Endothelial cell of umbilical vein (primary cell): Measurements from ENCODE around the gene GLI1. TPM values are rescaled to one million over a fixed set of nuclear protein-coding genes. Genes with fewer than 3 reads are reported as not detected.

Experiments
- BruUV-seq: library from RNA; stranded (reverse); fragments of 400-500 nt; replicated peaks from 2 replicates; lab custom pipeline; 2021; lab: Mats Ljungman, UMichigan
- CTCF ChIA-PET: fragments of 300-600, 350-600 bp; sonication (Branson Sonifier 250); formaldehyde crosslinking; loops from one replicate; lab custom pipeline; 2021; ENCODE audit warnings: antibody characterized with exemption, inconsistent platforms; lab: Charles Lee
- POLR2A ChIA-PET: fragments of 300-600, 350-600 bp; sonication (Branson Sonifier 250); formaldehyde crosslinking; loops from one replicate; lab custom pipeline; 2021; ENCODE audit warnings: antibody characterized with exemption, inconsistent platforms; lab: Charles Lee
- DNase-seq: peaks from one replicate; pipeline ENCODE4 v3.0.0-alpha.2; 2011; ENCODE audit warnings: low read depth, low spot score
- FAIRE-seq: peaks from 2 replicates; lab custom pipeline; 2011; peaks lifted over from hg19 to GRCh38; lab: Jason Lieb, UNC
- H2AFZ ChIP-seq: 2 replicates; pipeline ENCODE4 v1.6.0; 2012; ENCODE audit warnings: low read depth, low read length, control low read depth, inconsistent platforms
- H3K27ac ChIP-seq: 2 replicates; pipeline ENCODE4 v1.5.1; 2011; ENCODE audit warnings: low read depth, mild to moderate bottlenecking, control low read depth, low read length, moderate library complexity; ENCODE audit not compliant: insufficient read depth
- H3K27me3 ChIP-seq, 2 experiments: 2 replicates each; pipeline versions ENCODE4 v1.6.0 to v1.6.1; 2011; ENCODE audit warnings: low read length in 2 of 2, mixed read lengths in 1 of 2; ENCODE audit not compliant: control insufficient read depth in 2 of 2, insufficient read depth in 2 of 2
- H3K36me3 ChIP-seq, 2 experiments: 2 replicates in 1 of 2; 3 replicates in 1 of 2; pipeline ENCODE4 v1.5.1; 2011; ENCODE audit warnings: low read length in 2 of 2, mild to moderate bottlenecking in 1 of 2, moderate library complexity in 1 of 2; ENCODE audit not compliant: control insufficient read depth in 2 of 2, insufficient read depth in 2 of 2; ENCODE audit errors: extremely low read depth in 1 of 2
- H3K4me1 ChIP-seq: 3 replicates; pipeline ENCODE4 v1.5.1; 2011; ENCODE audit warnings: mild to moderate bottlenecking, low read length; ENCODE audit not compliant: control insufficient read depth, insufficient read depth; ENCODE audit errors: extremely low read depth
- H3K4me2 ChIP-seq: 2 replicates; pipeline ENCODE4 v1.6.1; 2011; ENCODE audit warnings: low read length, control low read depth, mixed read lengths; ENCODE audit not compliant: insufficient read depth
- H3K4me3 ChIP-seq, 3 experiments: fragments of 200-600 bp in 1 of 3; sonication (generic), shearing (Covaris generic) in 1 of 3; replicated peaks in 1 of 3; 2 replicates each; pipeline ENCODE4 v1.5.1; 2011 to 2016; ENCODE audit warnings: control low read depth in 3 of 3, low read length in 3 of 3, mild to moderate bottlenecking in 2 of 3, inconsistent platforms in 1 of 3, low read depth in 1 of 3, moderate library complexity in 1 of 3; ENCODE audit not compliant: insufficient read depth in 1 of 3
- H3K79me2 ChIP-seq: 2 replicates; pipeline ENCODE4 v1.6.0; 2012; ENCODE audit warnings: low read length, inconsistent platforms; ENCODE audit not compliant: control insufficient read depth, insufficient read depth
- H3K9ac ChIP-seq: replicated peaks from 2 replicates; pipeline ENCODE3; 2011; ENCODE audit warnings: low read length, control low read depth; ENCODE audit not compliant: insufficient read depth; ENCODE audit errors: extremely low read depth
- H3K9me1 ChIP-seq: replicated peaks from 3 replicates; pipeline ENCODE4 v1.6.0; 2011; ENCODE audit warnings: mild to moderate bottlenecking, low read length; ENCODE audit not compliant: control insufficient read depth, insufficient read depth; ENCODE audit errors: extremely low read depth
- H3K9me3 ChIP-seq: replicated peaks from 2 replicates; pipeline ENCODE4 v1.5.1; 2012; ENCODE audit warnings: low read length, inconsistent platforms; ENCODE audit not compliant: control insufficient read depth, insufficient read depth
- H4K20me1 ChIP-seq: replicated peaks from 2 replicates; pipeline ENCODE3; 2011; ENCODE audit warnings: mild to moderate bottlenecking, low read length; ENCODE audit not compliant: control insufficient read depth, insufficient read depth; ENCODE audit errors: extremely low read depth
- EZH2 ChIP-seq: IDR thresholded peaks from 2 replicates; pipeline ENCODE4 v1.6.1; 2012; ENCODE audit warnings: borderline replicate concordance, low read depth, mild to moderate bottlenecking, moderate library complexity, low read length, inconsistent platforms; ENCODE audit not compliant: severe bottlenecking
- FOS ChIP-seq: IDR thresholded peaks from 2 replicates; pipeline ENCODE4 v1.6.1; 2011; ENCODE audit warnings: mild to moderate bottlenecking, low read length, moderate library complexity, borderline replicate concordance; ENCODE audit not compliant: insufficient read depth
- GATA2 ChIP-seq: IDR thresholded peaks from 2 replicates; pipeline ENCODE4 v1.7.0; 2011; ENCODE audit warnings: low read depth, mild to moderate bottlenecking, moderate library complexity, mixed read lengths, low read length; ENCODE audit not compliant: insufficient read length, insufficient read depth
- JUN ChIP-seq: IDR thresholded peaks from 2 replicates; pipeline ENCODE4 v1.6.1; 2011; ENCODE audit warnings: borderline replicate concordance, low read depth; ENCODE audit not compliant: insufficient read length, insufficient read depth
- MYC ChIP-seq: IDR thresholded peaks from one replicate; pipeline ENCODE4 v1.6.1; 2011; ENCODE audit warnings: mild to moderate bottlenecking, low read depth, low read length
- POLR2A ChIP-seq: IDR thresholded peaks from 2 replicates; pipeline ENCODE4 v1.6.1; 2012; ENCODE audit warnings: low read depth, mild to moderate bottlenecking, control low read depth, low read length
- POLR2AphosphoS5 ChIP-seq: IDR thresholded peaks from 2 replicates; pipeline ENCODE4 v1.6.1; 2012; ENCODE audit warnings: low read depth, mild to moderate bottlenecking, control low read depth, low read length, moderate library complexity; ENCODE audit not compliant: insufficient read depth
- dilution Hi-C: fragments of 300-500 bp; cut with MboI; formaldehyde crosslinking; loops from one replicate; pipeline ENCODE4 v1.15.0; 2019; ENCODE audit warnings: low sequenced_read_pairs; ENCODE audit not compliant: extremely low pct_ligation_motif_present
- intact Hi-C: fragments of 100-400 bp; cut with micrococcal nuclease; formaldehyde crosslinking; loops from one replicate; pipeline ENCODE4 v1.10.0; 2022
- polyA plus RNA-seq, 4 experiments: library from polyadenylated mRNA; depleted of rRNA in 3 of 4; stranded (reverse) in 3 of 4; unstranded in 1 of 4; fragments of >200 nt; gene quantifications; 2 replicates each; pipeline versions ENCODE4 v1.2.1 to v1.2.3, GENCODE V29; 2011 to 2012; ENCODE audit warnings: missing spikeins in 1 of 4
- total RNA-seq: library from RNA; stranded (reverse); gene quantifications from 2 replicates; pipeline ENCODE4 v1.2.3, GENCODE V29; 2021
- TF ChIP-seq, protein P1 (sequence below): IDR thresholded peaks from 2 replicates; pipeline ENCODE4 v1.6.1; 2011; ENCODE audit not compliant: insufficient read depth, insufficient read length
- TF ChIP-seq, protein P2 (sequence below), 2 donors: IDR thresholded peaks; 1 replicate in 1 of 2; 2 replicates in 1 of 2; pipeline ENCODE4 v1.5.1; 2011; ENCODE audit warnings: low read length in 2 of 2, mild to moderate bottlenecking in 2 of 2, moderate library complexity in 2 of 2, control low read depth in 1 of 2, inconsistent platforms in 1 of 2, low read depth in 1 of 2; ENCODE audit not compliant: insufficient read depth in 1 of 2; ENCODE audit errors: extremely low read depth in 1 of 2

GLI1 gene
- total and polyA plus RNA-seq, 2 donors (not counting 3 experiments of a cell fraction or from before 2014, with no cell fraction given), result 0.10 to 0.29 TPM

DNA sequence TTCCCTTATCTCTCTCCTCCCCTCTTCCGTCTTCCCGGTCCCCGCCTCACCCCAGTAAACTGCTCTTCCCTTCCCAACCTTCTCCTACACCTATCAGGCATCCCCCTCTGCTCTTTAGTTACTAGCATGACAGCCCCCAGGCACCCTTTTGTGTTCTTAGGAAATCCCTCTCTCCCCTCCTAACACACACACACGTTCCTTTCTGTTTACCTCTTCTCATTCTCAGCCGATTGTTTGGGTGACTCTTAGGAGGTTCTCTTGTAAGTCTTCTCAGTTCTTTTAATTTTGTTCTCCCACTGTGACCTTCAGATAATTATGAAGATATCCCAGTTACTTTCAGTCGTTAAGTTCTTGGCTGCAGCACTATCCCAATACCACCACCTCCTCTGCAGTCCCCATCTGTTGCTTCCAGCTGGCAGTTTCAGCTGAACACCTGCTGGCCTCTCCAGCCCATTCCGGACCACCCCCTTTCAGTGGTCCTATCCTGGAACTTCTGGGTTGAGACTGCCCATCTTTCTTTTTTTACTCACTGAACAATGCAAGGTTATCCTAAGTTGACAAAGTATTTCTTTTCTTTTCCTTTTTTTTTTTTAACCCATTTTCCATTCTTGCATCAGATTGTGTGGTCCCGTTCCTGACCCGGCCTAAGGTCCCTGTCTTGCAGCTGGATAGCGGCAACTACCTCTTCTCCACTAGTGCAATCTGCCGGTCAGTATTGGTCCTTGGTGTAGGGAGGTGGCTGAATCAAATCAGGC, 29.0 kb downstream of the GLI1 start:
- FAIRE-seq, result no peak
- Histone ChIP-seq H3K27ac (peak overlapping the region; percentile 48), H3K79me2 (peaks cover 23% of the 10 kb centered on the region), H4K20me1 (no peaks in the 10 kb centered on the region), H3K9me1 (no peaks in the 10 kb centered on the region), H3K9me3 (no peaks in the 10 kb centered on the region), H3K4me2 (peak overlapping the region; percentile 87), H3K9ac (peak overlapping the region; percentile 91), H3K4me3 (peak overlapping the region; percentile 60 to 99 (median 94)), H2AFZ (peak overlapping the region; percentile 77), H3K4me1 (peaks cover 9% of the 10 kb centered on the region), H3K27me3 (no peaks in the 10 kb centered on the region), H3K36me3 (peaks cover 10 to 18% of the 10 kb centered on the region in 2 experiments)
- TSS peak; percentile 40 for BruUV-seq
- POLR2A ChIA-PET, result interaction anchor here (0.7 kb wide), 1 partner anchor 15 kb away, joined by 3 read pairs; no protein-coding TSS in a partner anchor
- dilution Hi-C loops (no loop called here), intact Hi-C loops (loop anchor here (1.0 to 5.0 kb wide), 3 partner anchors 29 to 58 kb away; partner anchors contain the start of genes DCTN2, DDIT3, GLI1 and MBD6)
- CTCF ChIA-PET, result interaction anchor here (1.1 kb wide), 2 partner anchors 9 to 13 kb away, joined by 3 read pairs; no protein-coding TSS in a partner anchor
- TF ChIP-seq MYC, result no peak
- TF ChIP-seq GATA2, result no peak
- no peak for TF ChIP-seq POLR2AphosphoS5
- TF ChIP-seq, protein P1, sequence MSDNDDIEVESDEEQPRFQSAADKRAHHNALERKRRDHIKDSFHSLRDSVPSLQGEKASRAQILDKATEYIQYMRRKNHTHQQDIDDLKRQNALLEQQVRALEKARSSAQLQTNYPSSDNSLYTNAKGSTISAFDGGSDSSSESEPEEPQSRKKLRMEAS, result no peak
- TF ChIP-seq FOS, result no peak
- TF ChIP-seq EZH2, result no peak
- no peak for TF ChIP-seq POLR2A
- TF ChIP-seq, protein P2, sequence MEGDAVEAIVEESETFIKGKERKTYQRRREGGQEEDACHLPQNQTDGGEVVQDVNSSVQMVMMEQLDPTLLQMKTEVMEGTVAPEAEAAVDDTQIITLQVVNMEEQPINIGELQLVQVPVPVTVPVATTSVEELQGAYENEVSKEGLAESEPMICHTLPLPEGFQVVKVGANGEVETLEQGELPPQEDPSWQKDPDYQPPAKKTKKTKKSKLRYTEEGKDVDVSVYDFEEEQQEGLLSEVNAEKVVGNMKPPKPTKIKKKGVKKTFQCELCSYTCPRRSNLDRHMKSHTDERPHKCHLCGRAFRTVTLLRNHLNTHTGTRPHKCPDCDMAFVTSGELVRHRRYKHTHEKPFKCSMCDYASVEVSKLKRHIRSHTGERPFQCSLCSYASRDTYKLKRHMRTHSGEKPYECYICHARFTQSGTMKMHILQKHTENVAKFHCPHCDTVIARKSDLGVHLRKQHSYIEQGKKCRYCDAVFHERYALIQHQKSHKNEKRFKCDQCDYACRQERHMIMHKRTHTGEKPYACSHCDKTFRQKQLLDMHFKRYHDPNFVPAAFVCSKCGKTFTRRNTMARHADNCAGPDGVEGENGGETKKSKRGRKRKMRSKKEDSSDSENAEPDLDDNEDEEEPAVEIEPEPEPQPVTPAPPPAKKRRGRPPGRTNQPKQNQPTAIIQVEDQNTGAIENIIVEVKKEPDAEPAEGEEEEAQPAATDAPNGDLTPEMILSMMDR (IDR thresholded peaks at IDR 0.05; ENCODE audit: extremely low read depth in 1 of 2, insufficient read depth in 1 of 2, low read depth in 1 of 2, low read length in 2 of 2), result no peak
- TF ChIP-seq JUN, result no peak
- peak; percentile 38 for DNase-seq
